ENCODE measurements around the gene JAML.
A peak's percentile ranks its signal among the peaks of the same experiment; 100 is the strongest.

JAML gene, protein sequence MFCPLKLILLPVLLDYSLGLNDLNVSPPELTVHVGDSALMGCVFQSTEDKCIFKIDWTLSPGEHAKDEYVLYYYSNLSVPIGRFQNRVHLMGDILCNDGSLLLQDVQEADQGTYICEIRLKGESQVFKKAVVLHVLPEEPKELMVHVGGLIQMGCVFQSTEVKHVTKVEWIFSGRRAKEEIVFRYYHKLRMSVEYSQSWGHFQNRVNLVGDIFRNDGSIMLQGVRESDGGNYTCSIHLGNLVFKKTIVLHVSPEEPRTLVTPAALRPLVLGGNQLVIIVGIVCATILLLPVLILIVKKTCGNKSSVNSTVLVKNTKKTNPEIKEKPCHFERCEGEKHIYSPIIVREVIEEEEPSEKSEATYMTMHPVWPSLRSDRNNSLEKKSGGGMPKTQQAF

DNA sequence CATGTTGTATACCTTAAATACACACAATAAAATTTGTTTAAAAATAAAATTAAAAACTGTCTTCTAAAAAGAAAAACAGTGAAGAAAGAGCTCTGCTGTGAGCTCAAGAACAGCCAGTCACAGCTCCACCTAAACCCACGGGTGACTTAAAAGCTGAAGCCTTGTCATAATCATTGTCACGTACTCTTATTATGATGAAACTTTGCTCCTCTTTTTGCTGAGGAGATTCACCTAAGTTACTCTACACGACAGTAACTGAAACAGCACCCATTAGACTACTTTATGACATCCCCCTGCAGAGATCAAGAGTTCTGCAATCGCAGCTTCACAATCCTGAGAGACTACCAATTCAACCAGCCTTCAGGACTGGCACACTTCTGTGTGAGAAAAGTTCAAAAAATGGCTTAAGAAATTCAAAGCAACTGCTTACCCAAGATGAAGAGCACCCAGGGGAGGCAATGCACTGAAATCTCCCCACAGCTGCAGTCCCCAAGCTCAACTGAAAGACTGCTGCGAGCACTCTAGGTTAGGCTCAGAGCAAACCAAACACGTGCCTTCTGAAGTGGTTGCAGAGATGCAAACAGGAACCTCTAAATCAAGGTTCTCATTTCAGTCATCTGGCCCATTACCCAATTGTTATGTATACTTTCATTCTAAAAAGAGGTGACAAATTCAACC is at the start of gene JAML:
JAML (minus strand) TSS at position 501 of the 678 bp plus-strand sequence. CDS start 10,145 bp downstream, outside the sequence.
- ATAC-seq (peak; percentile 60), DNase-seq (peak; percentile 65)

DNA sequence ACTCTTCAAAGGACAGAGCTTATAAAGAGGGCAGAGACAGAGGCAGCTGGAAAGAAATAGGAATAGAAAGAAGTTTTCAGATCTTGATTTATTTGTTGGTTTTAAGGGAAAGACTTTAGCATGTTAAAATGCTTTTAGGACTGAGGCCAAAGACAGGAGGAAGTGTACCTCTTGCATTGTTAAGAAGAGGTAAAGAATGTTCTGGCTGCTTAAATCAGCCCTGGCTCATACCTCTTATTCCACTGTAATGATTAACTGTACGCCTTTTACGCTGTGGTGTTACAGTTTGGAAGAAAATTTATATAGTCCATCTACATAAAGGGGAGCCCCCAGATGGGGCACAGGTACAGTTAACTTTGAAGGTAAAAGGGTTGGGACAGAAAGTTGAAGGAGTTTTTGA is 49.4 kb upstream of the JAML start:
- no peak for DNase-seq

DNA sequence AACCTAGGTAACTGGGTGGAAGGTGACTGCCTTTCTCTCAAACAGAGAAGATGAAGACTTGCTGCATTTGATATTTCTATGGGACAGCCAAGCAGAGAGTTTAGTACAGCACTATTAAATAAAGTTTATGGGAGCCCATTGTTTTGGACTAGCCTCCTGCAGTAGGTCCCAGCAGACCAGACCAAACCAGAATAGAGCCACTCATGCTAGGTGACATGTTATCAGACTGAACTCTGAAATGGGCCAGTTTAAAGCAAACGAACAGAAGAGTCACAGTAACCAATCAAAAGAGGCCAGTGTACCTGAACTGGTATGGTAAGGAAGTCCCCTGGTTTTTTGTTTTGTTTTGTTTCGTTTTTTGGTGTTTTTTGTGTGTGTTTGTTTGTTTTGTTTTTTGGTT is 47.2 kb upstream of the JAML start:
- DNase-seq (no peak), ATAC-seq (no peak)

More for the DNA sequence above, 49.4 kb upstream of the JAML start:
- ATAC-seq: no peak

DNA sequence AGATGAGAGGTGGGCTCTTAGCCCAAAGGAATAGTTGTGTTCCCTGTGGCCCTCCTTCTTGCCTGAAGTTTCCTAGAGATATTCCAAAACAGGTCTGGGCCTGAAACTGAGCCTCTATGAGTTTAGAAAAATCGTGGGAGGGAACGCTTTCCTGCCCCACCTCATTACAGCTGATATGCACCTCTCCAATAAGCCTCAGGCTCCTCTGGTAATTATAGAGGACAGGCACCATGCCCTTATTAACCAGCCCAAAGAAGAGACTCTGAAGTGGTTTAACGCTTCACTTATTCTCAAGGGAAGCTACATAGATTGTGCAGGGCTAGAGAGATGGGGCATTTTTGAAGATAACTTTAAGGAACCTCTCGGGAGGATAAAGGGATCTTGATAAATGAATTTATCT is 42.7 kb upstream of the JAML start:
- DNase-seq (no peak), ATAC-seq (no peak)

DNA sequence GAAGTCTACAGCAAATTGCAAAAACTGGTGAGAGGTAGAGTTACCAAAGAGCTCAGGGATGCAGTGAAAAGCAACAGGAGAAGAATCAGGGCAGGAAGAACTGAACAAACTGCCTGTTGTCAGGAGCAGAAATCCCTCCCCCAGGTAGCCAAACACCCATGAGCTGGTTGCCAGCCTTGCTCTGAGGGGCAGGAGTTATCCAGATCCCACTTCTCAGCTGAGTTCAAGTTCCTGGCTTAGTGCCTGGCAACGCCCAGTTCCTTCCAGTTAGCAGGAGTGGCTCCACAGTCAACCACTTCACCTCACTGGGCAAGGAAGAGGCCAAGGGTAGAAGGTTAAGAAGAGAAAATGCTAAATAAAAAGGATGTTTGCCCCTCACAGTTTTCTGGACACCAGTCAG is 41.1 kb upstream of the JAML start:
- DNase-seq (no peak), ATAC-seq (no peak)

DNA sequence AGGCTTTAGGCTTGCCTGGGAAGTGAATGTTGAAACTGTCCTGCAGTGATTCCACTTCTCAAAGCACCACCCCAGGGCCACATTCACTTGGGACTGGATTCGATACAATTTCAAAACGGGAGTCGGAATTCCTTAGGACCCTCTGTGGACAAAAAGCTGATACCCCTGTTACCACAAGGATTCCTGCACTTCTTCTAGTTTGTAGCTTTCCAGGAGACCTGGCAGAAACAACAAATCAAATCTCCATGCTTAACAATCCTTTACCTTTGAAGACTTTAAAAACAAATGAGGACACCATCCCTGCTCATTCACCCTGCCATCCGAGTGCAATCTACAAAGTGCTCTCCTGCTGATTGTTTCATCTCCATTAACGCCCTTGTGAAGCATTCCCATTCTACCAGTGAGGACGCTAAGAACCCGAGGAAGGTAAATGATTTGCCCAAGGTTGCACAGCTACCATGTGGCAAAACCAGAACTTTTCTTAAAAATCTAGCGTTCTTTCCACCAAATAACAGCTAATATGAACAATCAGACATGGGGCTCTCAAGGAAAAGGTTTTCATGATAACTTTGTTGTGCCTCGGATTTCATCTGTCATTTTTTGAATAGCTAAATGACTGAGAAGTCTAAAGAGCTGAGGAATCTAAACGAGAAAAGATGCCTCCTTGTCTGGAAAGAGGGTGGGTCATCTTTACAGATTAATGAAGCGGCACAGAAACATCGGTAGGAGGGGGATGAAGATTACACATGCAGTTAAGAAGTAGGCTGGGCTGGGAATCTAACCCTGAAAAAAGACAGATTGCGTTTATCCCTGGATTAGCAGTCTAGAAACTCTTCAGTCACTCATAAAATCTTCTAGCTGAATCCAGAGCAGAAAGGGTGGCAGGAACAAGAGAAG is 40.0 kb upstream of the JAML start:
- no peak for ATAC-seq
- DNase-seq: no peak

DNA sequence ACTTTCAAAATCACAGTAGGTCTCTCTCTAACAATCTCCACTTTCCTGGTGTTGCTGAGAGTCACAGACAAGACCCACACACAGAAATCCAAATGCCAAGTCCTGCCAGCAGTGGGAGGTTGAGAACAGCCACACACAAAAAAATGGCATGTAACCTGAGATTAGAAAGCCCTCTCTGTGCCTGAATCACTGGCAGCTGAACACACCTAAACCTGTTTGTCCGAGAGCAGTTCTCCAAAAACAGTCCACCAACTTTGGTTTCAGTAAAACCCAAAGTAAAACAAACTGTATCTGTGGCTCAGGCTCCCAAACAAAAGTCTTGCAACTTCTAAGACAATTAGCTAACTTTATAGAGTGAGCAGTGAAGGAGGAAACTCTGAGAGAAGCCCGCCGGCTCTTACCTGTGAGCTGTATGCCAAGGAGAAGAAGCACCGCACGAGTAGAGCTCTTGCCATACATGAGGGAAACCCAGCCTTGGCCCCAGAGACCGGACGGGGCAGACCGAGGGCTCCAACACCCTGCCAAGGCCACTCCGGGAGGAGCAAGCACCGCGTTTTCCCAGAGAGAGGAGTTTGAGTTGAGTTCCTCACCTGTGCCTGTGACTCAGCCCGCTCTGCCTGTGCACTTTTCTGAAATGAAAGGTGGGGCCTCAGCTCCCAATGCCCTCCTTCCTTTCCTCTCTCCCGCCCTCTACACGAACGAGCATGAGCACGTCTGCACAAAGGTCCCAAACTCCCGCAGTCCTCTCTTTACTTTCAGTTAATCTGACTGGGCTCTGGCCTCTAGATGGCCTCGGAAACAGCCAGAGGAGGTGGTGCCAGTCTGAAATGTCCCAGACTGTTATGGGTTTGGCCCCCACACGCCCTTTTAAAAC is 39.1 kb upstream of the JAML start, which contains the start of gene MPZL2:
MPZL2 (minus strand) TSS at position 603 of the 874 bp plus-strand sequence; CDS start at position 459, 144 bp downstream.
- ATAC-seq (peak; percentile 83), DNase-seq (peak; percentile 49)

DNA sequence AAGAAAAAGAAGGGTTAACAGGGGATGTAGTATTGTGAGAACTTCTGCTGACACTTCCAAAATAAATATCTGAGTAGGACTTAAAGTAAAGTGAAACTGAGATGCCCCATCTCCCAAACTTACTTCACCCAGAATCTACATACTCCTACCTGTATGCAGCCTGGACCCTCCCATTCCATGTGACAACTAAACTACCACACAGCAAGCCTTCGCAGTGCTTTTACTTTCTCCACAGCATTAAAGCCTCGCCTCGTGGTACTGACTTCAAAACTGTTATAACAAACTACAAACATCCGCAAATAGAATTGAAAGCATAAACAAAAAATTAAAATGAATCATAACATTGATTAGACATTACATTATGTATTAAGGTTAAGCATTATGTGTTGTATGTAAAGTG is 38.3 kb upstream of the JAML start:
- ATAC-seq (no peak), DNase-seq (no peak)

DNA sequence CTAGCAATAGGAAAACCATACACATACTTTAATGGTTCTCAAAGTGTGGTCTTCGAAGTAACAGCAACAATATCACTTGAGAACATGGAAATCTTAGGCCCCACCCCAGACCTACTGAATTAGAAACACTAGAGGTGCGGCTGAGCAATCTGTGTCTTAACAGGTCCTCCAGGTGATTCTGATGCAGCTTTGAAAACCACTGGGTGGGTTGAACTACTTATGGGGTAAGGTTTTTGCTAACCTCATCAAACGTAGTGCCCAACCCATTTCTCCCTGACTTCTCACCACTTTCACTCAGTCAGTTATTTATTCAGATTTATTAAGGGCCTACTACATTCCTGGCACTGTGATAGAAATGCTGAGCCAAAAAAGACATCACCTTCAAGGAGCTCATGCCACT is 35.5 kb upstream of the JAML start:
- peak; percentile 24 for ATAC-seq
- DNase-seq: no peak

DNA sequence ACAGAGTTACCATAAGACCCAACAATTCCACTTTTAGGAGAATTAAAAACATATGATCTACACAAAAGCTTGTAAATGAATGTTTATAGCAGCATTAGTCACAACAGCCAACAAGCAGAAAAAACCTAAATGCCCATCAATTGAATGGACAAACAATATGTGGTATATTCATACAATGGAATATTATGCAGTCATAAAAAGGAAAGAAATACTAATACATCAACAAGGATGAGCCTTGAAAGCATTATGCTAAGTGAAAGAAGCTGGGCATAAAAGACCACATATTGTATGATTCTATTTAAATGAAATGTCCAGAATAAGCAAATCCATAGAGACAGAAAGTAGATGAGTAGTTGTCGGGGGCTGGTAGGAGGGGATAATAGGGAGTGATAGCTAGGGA is 34.3 kb upstream of the JAML start:
- DNase-seq: no peak
- no peak for ATAC-seq

DNA sequence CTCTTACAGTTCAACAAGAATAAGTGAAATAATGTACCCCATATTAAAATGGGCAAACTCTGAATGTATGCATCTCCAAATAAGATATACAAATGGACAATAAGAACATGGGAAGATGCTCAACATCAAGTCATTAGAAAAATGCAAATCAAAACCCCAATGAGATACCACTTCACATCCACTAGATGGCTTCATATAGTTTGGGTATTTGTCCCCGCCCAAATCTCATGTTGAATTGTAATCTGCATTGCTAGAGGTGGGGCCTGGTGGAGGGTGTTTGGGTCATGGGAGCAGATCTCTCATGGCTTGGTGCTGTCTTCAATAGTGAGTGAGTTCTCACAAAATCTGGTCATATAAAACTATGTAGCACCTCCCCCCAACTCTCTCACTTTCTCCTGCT is 33.6 kb upstream of the JAML start:
- DNase-seq: no peak

DNA sequence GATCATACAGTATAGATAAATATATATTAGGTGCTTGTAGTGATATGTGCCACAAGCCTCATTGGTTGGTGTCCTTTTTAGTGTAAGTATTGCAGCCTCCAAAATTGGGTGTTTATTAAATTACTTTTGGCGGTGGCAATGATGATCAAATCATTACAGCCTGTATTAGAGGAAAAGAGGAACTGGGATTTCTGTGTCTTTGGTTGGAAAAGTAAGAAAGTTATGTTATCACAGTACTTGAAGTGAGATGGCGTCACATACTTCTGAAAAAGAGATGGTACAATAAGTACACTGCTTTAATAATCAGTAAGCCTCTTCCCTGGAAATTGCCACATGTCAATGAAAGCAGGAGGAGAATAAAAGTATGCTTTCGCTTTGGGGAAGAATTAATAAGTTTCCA is 27.9 kb upstream of the JAML start:
- ATAC-seq (no peak), DNase-seq (no peak)

More for the DNA sequence above, 33.6 kb upstream of the JAML start:
- peak; percentile 58 for ATAC-seq

DNA sequence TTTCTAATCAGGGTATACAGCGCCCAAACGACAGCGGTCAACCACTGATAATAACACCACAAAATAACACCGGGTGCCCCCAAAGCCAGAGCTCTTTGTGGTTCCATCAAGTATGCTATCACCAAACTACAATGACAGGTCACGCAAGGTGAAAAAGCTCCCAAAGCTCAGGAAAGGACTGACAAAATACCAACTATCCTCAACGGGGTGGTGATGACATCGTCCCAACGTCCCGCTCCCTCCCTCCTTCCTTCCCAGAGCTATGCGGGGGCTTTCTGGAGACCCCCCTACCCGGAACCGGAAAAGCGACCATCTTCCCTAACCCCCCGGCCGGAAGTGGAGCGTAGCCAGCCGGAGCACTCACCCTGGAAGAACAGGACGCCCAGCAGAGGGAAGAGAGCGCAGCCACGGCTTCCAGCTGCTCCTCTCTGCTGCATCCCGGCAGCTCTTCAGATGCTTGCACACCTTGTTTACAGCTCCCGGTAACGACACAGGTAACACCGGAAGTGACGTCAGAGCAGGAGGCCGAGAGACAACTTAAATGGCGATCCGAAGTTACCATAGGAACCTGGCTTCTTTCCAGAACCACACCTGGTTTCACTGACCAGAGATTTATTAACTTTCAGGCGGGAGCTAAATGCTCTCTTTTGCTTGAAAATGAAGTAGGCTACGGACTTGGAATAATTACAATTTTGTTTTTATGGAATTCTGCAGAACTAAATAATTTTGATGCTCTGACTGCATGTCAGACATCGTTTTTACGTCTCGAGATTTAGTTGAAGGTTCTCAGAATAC is 27.2 kb upstream of the JAML start, which contains the start of gene MPZL3:
MPZL3 (minus strand) TSS at position 508 of the 795 bp plus-strand sequence; CDS start at position 437, 71 bp downstream.
- ATAC-seq: peak; percentile 77

DNA sequence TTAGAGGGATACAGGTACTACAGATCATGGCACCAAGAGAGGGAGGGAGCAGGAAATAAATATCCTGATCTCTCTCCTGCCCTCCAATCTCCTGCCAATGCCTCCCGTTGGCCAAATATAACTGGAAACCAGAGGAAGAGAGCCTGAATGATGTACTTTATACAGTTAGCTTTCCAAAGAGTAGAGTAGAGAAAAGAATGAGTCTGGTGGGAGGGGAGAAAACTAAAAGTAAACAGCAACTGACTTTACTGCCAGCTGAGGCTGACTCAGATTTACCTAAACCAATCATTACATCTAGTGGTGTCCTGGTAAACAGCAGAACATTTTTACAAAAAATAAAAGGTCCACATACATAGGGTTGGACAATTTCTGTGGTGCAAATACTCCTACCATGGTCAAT is 22.2 kb upstream of the JAML start:
- no peak for DNase-seq
- ATAC-seq: peak; percentile 42

More for the DNA sequence above, 27.2 kb upstream of the JAML start, which contains the start of gene MPZL3:
- peak; percentile 83 for DNase-seq

DNA sequence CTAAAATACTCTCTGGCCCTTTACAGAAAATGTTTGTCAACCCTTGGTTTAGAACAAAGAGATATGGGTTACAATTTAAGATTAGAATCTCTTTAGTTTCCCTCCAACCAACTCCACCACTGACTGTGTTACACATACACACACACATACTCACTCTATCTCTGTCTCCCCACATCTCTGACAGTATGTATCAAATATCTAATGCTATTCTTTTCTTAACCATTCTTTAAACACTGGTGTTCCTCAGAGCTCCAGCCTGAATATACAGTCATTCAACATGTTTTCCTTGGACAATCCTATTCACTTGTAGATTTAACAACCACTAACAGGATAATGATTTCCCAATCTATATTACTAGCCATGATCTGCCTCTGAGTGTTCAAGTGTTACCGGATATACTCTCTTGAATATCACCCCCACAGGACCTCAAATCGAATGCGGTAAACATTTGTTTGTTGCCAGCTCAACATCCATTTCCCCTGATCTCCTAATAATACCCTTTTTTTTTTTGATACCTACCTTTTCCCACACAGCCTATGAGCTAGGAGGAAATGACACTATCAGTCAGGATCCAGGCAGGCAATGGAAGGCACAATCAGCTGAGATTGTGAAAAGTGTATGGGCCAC is 21.2 kb upstream of the JAML start:
- ATAC-seq: peak; percentile 17

DNA sequence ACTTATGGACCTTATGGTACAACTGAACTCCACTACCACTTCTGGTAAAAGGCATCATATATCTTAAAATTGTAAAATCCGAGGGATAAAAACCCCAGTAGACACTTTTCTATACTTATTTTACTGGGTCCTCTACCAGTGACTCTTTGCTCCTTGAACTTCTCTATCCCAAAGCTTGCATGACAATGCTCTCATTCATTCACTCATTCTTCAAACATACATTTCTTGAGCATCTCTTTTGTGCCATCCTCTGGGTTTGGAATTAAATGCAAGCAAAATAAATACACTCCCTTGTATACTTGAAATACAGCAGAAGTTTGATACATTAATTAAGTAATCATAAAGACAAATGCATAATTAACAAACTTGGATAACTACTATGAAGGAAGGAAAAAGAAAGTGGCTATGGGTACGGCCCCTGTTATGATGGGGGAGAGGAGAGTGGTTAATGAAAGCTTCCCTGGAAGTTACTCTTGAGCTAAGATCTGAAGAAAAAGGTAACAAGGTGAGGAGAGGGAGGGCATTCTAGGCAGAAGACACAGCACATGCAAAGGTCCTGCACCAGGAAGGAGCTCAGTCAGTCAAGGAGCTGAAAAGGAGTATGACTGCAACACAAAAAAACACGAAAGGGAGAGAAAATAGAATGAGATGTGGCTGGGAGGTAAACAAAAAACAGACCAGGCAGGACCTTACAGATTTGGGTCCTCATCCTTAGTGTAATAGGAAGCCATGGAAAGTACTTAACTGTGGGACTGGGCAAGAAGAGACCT is 19.4 kb upstream of the JAML start:
- ATAC-seq: no peak

More for the DNA sequence above, 21.2 kb upstream of the JAML start:
- DNase-seq: no peak

DNA sequence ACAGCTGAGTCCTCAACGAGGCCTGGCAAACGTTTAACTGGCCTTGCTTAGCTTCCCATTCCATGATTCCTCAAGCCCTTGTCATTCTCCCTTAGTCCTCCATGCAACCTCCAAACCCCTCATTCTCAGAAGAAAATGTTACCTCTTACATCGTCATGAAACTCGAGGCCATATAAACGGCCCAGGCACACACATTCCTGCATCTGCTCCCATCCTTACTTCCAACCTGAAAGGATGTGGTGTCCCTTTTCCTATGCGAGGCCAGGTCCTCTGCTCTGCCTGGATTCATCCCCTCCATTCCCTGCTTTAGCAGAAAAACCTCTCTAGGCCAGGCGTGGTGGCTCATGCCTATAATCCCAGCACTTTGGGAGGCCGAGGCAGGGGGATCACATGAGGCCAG is 18.4 kb upstream of the JAML start:
- ATAC-seq (no peak), DNase-seq (no peak)

More for the DNA sequence above, 19.4 kb upstream of the JAML start:
- DNase-seq: no peak

DNA sequence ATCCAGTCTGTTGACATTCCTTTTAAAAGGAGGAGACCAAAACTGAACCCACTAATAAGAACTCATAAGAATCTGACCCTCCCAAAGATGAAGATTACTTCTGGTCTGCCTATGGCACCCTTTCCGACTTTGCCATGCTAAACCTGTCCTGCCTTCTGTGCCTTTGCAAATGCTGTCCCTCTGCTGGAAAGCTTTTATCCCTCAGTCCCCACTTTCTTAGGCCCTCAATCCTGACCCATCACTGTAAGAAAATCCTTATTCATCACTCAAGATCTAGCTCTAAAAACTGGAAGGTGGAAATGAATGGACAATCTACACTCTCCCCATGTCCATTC is 16.9 kb upstream of the JAML start:
- DNase-seq (no peak), ATAC-seq (peak; percentile 0)

Data from stimulated activated naive CD8-positive, alpha-beta T cell treated with anti-CD3 and anti-CD28 coated beads, Interleukin-15, Interleukin-2, amounts not matched to agents 100 U/mL and 50 U/mL, for 24 hours (primary cell).